Naive thymus-derived CD4-positive, alpha-beta T cell (primary cell): ENCODE measurements around the gene TSHZ1. TPM values are rescaled to one million over a fixed set of nuclear protein-coding genes. Genes with fewer than 3 reads are reported as not detected.

ENCODE experiments used
- ATAC-seq: fragments of 150-1000 bp; cut with Tn5 transposase; 2 replicates; pipeline ENCODE4 v1.10.0; 2021; ENCODE audit warnings: mild to moderate bottlenecking, moderate library complexity
- CTCF ChIA-PET: fragments of 350-600 bp; sonication (Branson Sonifier 250); formaldehyde crosslinking; loops from one replicate; lab custom pipeline; 2021; ENCODE audit warnings: antibody characterized with exemption; lab: Charles Lee
- POLR2A ChIA-PET: fragments of 350-600 bp; sonication (Branson Sonifier 250); formaldehyde crosslinking; loops from one replicate; lab custom pipeline; 2021; ENCODE audit warnings: antibody characterized with exemption, inconsistent platforms; lab: Charles Lee
- DNase-seq, 9 donors: peaks; one replicate each; pipeline versions ENCODE4 v3.0.0 to v3.0.0-alpha.2; 2020 to 2022; ENCODE audit warnings: mixed read lengths in 1 of 9
- H3K27ac ChIP-seq: one replicate; pipeline ENCODE4 v1.7.0; 2013; ENCODE audit warnings: mild to moderate bottlenecking, low read depth, low read length, moderate library complexity
- H3K27me3 ChIP-seq, 2 donors: one replicate each; pipeline ENCODE4 v1.7.0; 2013; ENCODE audit warnings: low read length in 2 of 2, mild to moderate bottlenecking in 2 of 2, moderate library complexity in 2 of 2; ENCODE audit not compliant: control insufficient read depth in 2 of 2, insufficient read depth in 2 of 2
- H3K36me3 ChIP-seq, 3 experiments: 1 replicate in 2 of 3; 2 replicates in 1 of 3; pipeline ENCODE4 v1.7.0; 2013; ENCODE audit warnings: low read length in 3 of 3, mild to moderate bottlenecking in 3 of 3, moderate library complexity in 1 of 3; ENCODE audit not compliant: insufficient read depth in 3 of 3, control insufficient read depth in 2 of 3
- H3K4me1 ChIP-seq, 2 donors: one replicate each; pipeline ENCODE4 v1.7.0; 2013; ENCODE audit warnings: low read length in 2 of 2, mild to moderate bottlenecking in 2 of 2, moderate library complexity in 1 of 2; ENCODE audit not compliant: control insufficient read depth in 2 of 2, insufficient read depth in 2 of 2
- H3K4me3 ChIP-seq: 2 replicates; pipeline ENCODE4 v1.7.0; 2013; ENCODE audit warnings: mild to moderate bottlenecking, low read length
- H3K9me3 ChIP-seq, 3 experiments: 1 replicate in 2 of 3; 2 replicates in 1 of 3; pipeline ENCODE4 v1.7.0; 2013; ENCODE audit warnings: low read length in 3 of 3; ENCODE audit not compliant: control insufficient read depth in 2 of 3
- H3K27ac Mint-ChIP-seq, 9 donors: one replicate each; pipeline ENCODE4 v1.8.0; 2020 to 2022; ENCODE audit warnings: mixed read lengths in 9 of 9, mild to moderate bottlenecking in 8 of 9, moderate library complexity in 5 of 9, inconsistent platforms in 2 of 9
- H3K27me3 Mint-ChIP-seq, 5 donors: one replicate each; pipeline ENCODE4 v1.8.0; 2021 to 2022; ENCODE audit warnings: mixed read lengths in 5 of 5, mild to moderate bottlenecking in 1 of 5
- H3K36me3 Mint-ChIP-seq, 5 donors: one replicate each; pipeline ENCODE4 v1.8.0; 2020 to 2022; ENCODE audit warnings: mixed read lengths in 5 of 5, mild to moderate bottlenecking in 3 of 5, inconsistent platforms in 1 of 5
- H3K4me1 Mint-ChIP-seq, 7 donors: one replicate each; pipeline ENCODE4 v1.8.0; 2020 to 2022; ENCODE audit warnings: mixed read lengths in 7 of 7, mild to moderate bottlenecking in 3 of 7, inconsistent platforms in 1 of 7
- H3K4me3 Mint-ChIP-seq, 10 donors: one replicate each; pipeline ENCODE4 v1.8.0; 2020 to 2022; ENCODE audit warnings: mild to moderate bottlenecking in 10 of 10, mixed read lengths in 10 of 10, moderate library complexity in 6 of 10, inconsistent platforms in 2 of 10
- H3K9me3 Mint-ChIP-seq, 11 donors: one replicate each; pipeline ENCODE4 v1.8.0; 2020 to 2022; ENCODE audit warnings: mixed read lengths in 11 of 11, mild to moderate bottlenecking in 4 of 11, inconsistent platforms in 1 of 11, moderate library complexity in 1 of 11
- intact Hi-C, 2 donors: fragments of 100-400 bp; cut with micrococcal nuclease; formaldehyde crosslinking; loops; one replicate each; pipeline ENCODE4 v1.15.1; 2023
- polyA plus RNA-seq, 2 donors: library from polyadenylated mRNA; unstranded; fragments of 300-500 nt; fragmentation: Illumina TruSeq; gene quantifications; one replicate each; pipeline ENCODE4 v1.2.3, GENCODE V29; 2021
- total RNA-seq, 6 experiments: library from RNA in 5 of 6; stranded (reverse) in 5 of 6; gene quantifications; 1 replicate in 5 of 6; 2 replicates in 1 of 6; pipeline ENCODE4 v1.2.3 and lab custom pipeline; 2021 to 2026

TSHZ1 gene
- total and polyA plus RNA-seq, 7 experiments from 2014 or later = 4.5 to 33.5 (median 23.4) TPM

GRCh38 chr18:75330308-75330707 is 119.7 kb downstream of the TSHZ1 start:
- Histone ChIP-seq H3K27me3 (no peaks in the 10 kb centered on the region), H3K27ac (no peak overlapping the region), H3K4me3 (no peak overlapping the region), H3K9me3 (no peaks in the 10 kb centered on the region), H3K4me1 (no peaks in the 10 kb centered on the region), H3K36me3 (no peaks in the 10 kb centered on the region)
- Mint-ChIP-seq H3K4me3 (no peak overlapping the region), H3K27ac (no peak overlapping the region), H3K9me3 (peaks cover 2 to 29% (median 19%) of the 10 kb centered on the region in 11 donors), H3K4me1 (peaks cover 0 to 2% (median 0%) of the 10 kb centered on the region in 7 donors), H3K36me3 (peaks cover 0 to 17% (median 4%) of the 10 kb centered on the region in 5 donors), H3K27me3 (peaks cover 0 to 9% (median 7%) of the 10 kb centered on the region in 5 donors)
- POLR2A ChIA-PET = no interaction called here
- CTCF ChIA-PET = no interaction called here
- intact Hi-C loops = no loop called here
- no peak for DNase-seq
- ATAC-seq = no peak

- peaks cover 0 to 4% (median 0%) of the 10 kb centered on the region in 7 donors for H3K4me1 Mint-ChIP-seq
- no peaks in the 10 kb centered on the region for H3K36me3 Mint-ChIP-seq
- Histone ChIP-seq H3K27ac (no peak overlapping the region), H3K9me3 (no peaks in the 10 kb centered on the region), H3K36me3 (no peaks in the 10 kb centered on the region), H3K27me3 (no peaks in the 10 kb centered on the region), H3K4me3 (no peak overlapping the region), H3K4me1 (no peaks in the 10 kb centered on the region)
- ATAC-seq (no peak), DNase-seq (no peak)
- intact Hi-C loops = no loop called here
- H3K4me3 Mint-ChIP-seq = no peak overlapping the region
- POLR2A ChIA-PET = no interaction called here
- CTCF ChIA-PET = no interaction called here
- peaks cover 0 to 2% (median 0%) of the 10 kb centered on the region in 11 donors for H3K9me3 Mint-ChIP-seq
- peak overlapping the region in 1 of 9 donors; percentile 73 for H3K27ac Mint-ChIP-seq
- no peaks in the 10 kb centered on the region for H3K27me3 Mint-ChIP-seq
These were observed 124.3 kb downstream of the TSHZ1 start for GRCh38 chr18:75334869-75335268.

- H3K36me3 ChIP-seq = no peaks in the 10 kb centered on the region
- CTCF ChIA-PET = no interaction called here
- H3K4me1 ChIP-seq = no peaks in the 10 kb centered on the region
- peak overlapping the region in 1 of 9 donors; percentile 73 for H3K27ac Mint-ChIP-seq
- H3K9me3 ChIP-seq = no peaks in the 10 kb centered on the region
- no peaks in the 10 kb centered on the region for H3K27me3 ChIP-seq
- H3K4me3 ChIP-seq = no peak overlapping the region
- ATAC-seq (no peak), DNase-seq (no peak)
- no peak overlapping the region for H3K4me3 Mint-ChIP-seq
- intact Hi-C loops = no loop called here
- H3K27ac ChIP-seq = no peak overlapping the region
- POLR2A ChIA-PET = no interaction called here
- H3K4me1 Mint-ChIP-seq = peaks cover 0 to 4% (median 0%) of the 10 kb centered on the region in 7 donors
- no peaks in the 10 kb centered on the region for H3K36me3 Mint-ChIP-seq
- H3K27me3 Mint-ChIP-seq = no peaks in the 10 kb centered on the region
- H3K9me3 Mint-ChIP-seq = peaks cover 0 to 2% (median 0%) of the 10 kb centered on the region in 11 donors
These were observed 124.9 kb downstream of the TSHZ1 start for GRCh38 chr18:75335511-75335910.

GRCh38 chr18:75336767-75337166 is 126.2 kb downstream of the TSHZ1 start:
- DNase-seq = no peak
- Histone ChIP-seq H3K4me1 (no peaks in the 10 kb centered on the region), H3K4me3 (no peak overlapping the region), H3K9me3 (no peaks in the 10 kb centered on the region), H3K27ac (no peak overlapping the region), H3K36me3 (no peaks in the 10 kb centered on the region), H3K27me3 (no peaks in the 10 kb centered on the region)
- H3K27me3 Mint-ChIP-seq = no peaks in the 10 kb centered on the region
- H3K9me3 Mint-ChIP-seq = peaks cover 0 to 2% (median 0%) of the 10 kb centered on the region in 11 donors
- no peak overlapping the region for H3K27ac Mint-ChIP-seq
- intact Hi-C loops = no loop called here
- H3K4me3 Mint-ChIP-seq = no peak overlapping the region
- CTCF ChIA-PET = no interaction called here
- H3K4me1 Mint-ChIP-seq = peaks cover 0 to 2% (median 0%) of the 10 kb centered on the region in 7 donors
- H3K36me3 Mint-ChIP-seq = no peaks in the 10 kb centered on the region
- POLR2A ChIA-PET = no interaction called here
- no peak for ATAC-seq

GRCh38 chr18:75337348-75337747 is 126.8 kb downstream of the TSHZ1 start:
- Histone ChIP-seq H3K27ac (no peak overlapping the region), H3K27me3 (no peaks in the 10 kb centered on the region), H3K36me3 (no peaks in the 10 kb centered on the region), H3K4me1 (no peaks in the 10 kb centered on the region), H3K4me3 (no peak overlapping the region), H3K9me3 (no peaks in the 10 kb centered on the region)
- Mint-ChIP-seq H3K27ac (peak overlapping the region in 1 of 9 donors; percentile 49), H3K27me3 (no peaks in the 10 kb centered on the region), H3K36me3 (no peaks in the 10 kb centered on the region), H3K4me1 (peaks cover 0 to 2% (median 0%) of the 10 kb centered on the region in 7 donors), H3K9me3 (peaks cover 0 to 2% (median 0%) of the 10 kb centered on the region in 11 donors), H3K4me3 (no peak overlapping the region)
- intact Hi-C loops = no loop called here
- ATAC-seq = no peak
- ChIA-PET CTCF (no interaction called here), POLR2A (no interaction called here)
- no peak for DNase-seq

GRCh38 chr18:75338631-75339030 is 128.0 kb downstream of the TSHZ1 start:
- H3K27ac Mint-ChIP-seq = no peak overlapping the region
- H3K27me3 ChIP-seq = no peaks in the 10 kb centered on the region
- POLR2A ChIA-PET = no interaction called here

More at GRCh38 chr18:75338631-75339030, 128.0 kb downstream of the TSHZ1 start:
- peaks cover 0 to 2% (median 0%) of the 10 kb centered on the region in 7 donors for H3K4me1 Mint-ChIP-seq
- H3K36me3 ChIP-seq = no peaks in the 10 kb centered on the region
- H3K4me3 Mint-ChIP-seq = no peak overlapping the region
- no peaks in the 10 kb centered on the region for H3K9me3 ChIP-seq
- H3K4me1 ChIP-seq = no peaks in the 10 kb centered on the region
- H3K36me3 Mint-ChIP-seq = no peaks in the 10 kb centered on the region
- no peaks in the 10 kb centered on the region for H3K27me3 Mint-ChIP-seq
- H3K4me3 ChIP-seq = no peak overlapping the region
- CTCF ChIA-PET = no interaction called here
- intact Hi-C loops = no loop called here
- ATAC-seq = no peak
- H3K9me3 Mint-ChIP-seq = peaks cover 0 to 2% (median 0%) of the 10 kb centered on the region in 11 donors
- H3K27ac ChIP-seq = no peak overlapping the region
- no peak for DNase-seq
